CD14-positive monocyte (primary cell): ENCODE measurements around the gene ANGPTL3. TPM values are rescaled to one million over a fixed set of nuclear protein-coding genes. Genes with fewer than 3 reads are reported as not detected.

Source experiments
- DNase-seq, 3 donors: peaks; one replicate each; pipeline ENCODE4 v3.0.0-alpha.2; 2011 to 2022
- H2AFZ ChIP-seq: 2 replicates; pipeline ENCODE4 v1.6.0; 2012; ENCODE audit warnings: mild to moderate bottlenecking, low read depth, low read length, inconsistent platforms; ENCODE audit not compliant: insufficient read depth, poor library complexity, severe bottlenecking
- H3K27ac ChIP-seq, 2 donors: 1 replicate in 1 of 2; 2 replicates in 1 of 2; pipeline ENCODE4 v1.5.1; 2012 to 2013; ENCODE audit warnings: low read length in 2 of 2, control low read depth in 1 of 2, inconsistent platforms in 1 of 2, low read depth in 1 of 2, mild to moderate bottlenecking in 1 of 2
- H3K27me3 ChIP-seq, 2 donors: one replicate each; pipeline versions ENCODE4 v1.6.0 to v1.6.1; 2011 to 2013; ENCODE audit warnings: low read length in 2 of 2; ENCODE audit not compliant: control insufficient read depth in 2 of 2, insufficient read depth in 2 of 2
- H3K36me3 ChIP-seq, 2 donors: replicated peaks in 1 of 2; 1 replicate in 1 of 2; 2 replicates in 1 of 2; pipeline versions ENCODE4 v1.5.1 to v1.6.1; 2012 to 2013; ENCODE audit warnings: low read length in 2 of 2, control low read depth in 1 of 2, inconsistent platforms in 1 of 2, mild to moderate bottlenecking in 1 of 2; ENCODE audit not compliant: insufficient read depth in 2 of 2, control insufficient read depth in 1 of 2
- H3K4me1 ChIP-seq, 2 donors: 1 replicate in 1 of 2; 2 replicates in 1 of 2; pipeline versions ENCODE4 v1.5.1 to v1.6.1; 2012 to 2013; ENCODE audit warnings: low read length in 2 of 2, control low read depth in 1 of 2, inconsistent platforms in 1 of 2, mild to moderate bottlenecking in 1 of 2, moderate library complexity in 1 of 2; ENCODE audit not compliant: insufficient read depth in 2 of 2, control insufficient read depth in 1 of 2
- H3K4me2 ChIP-seq: replicated peaks from 2 replicates; pipeline ENCODE3; 2012; ENCODE audit warnings: low read length, moderate library complexity, mild to moderate bottlenecking; ENCODE audit not compliant: poor library complexity, severe bottlenecking; ENCODE audit errors: extremely low read depth
- H3K4me3 ChIP-seq, 3 experiments: fragments of 200-600 bp in 1 of 3; sonication (generic) in 1 of 3; replicated peaks in 1 of 3; 1 replicate in 2 of 3; 2 replicates in 1 of 3; pipeline ENCODE4 v1.5.1; 2011 to 2013; ENCODE audit warnings: low read length in 3 of 3, mild to moderate bottlenecking in 3 of 3, control low read depth in 2 of 3, low read depth in 2 of 3, inconsistent platforms in 1 of 3, moderate library complexity in 1 of 3
- H3K79me2 ChIP-seq: 2 replicates; pipeline ENCODE4 v1.6.0; 2012; ENCODE audit warnings: mild to moderate bottlenecking, control low read depth, inconsistent platforms, low read length, moderate library complexity; ENCODE audit not compliant: insufficient read depth
- H3K9ac ChIP-seq: 2 replicates; pipeline ENCODE4 v1.6.0; 2017; ENCODE audit warnings: low read length, mild to moderate bottlenecking; ENCODE audit not compliant: insufficient read depth, poor library complexity, severe bottlenecking
- H3K9me3 ChIP-seq, 2 donors: replicated peaks in 1 of 2; 1 replicate in 1 of 2; 2 replicates in 1 of 2; pipeline versions ENCODE4 v1.5.1 to v1.6.1; 2012 to 2013; ENCODE audit warnings: low read length in 2 of 2, control low read depth in 1 of 2; ENCODE audit not compliant: control insufficient read depth in 1 of 2, insufficient read depth in 1 of 2
- H4K20me1 ChIP-seq: 2 replicates; pipeline ENCODE4 v1.6.0; 2012; ENCODE audit warnings: mild to moderate bottlenecking, low read length, control low read depth, moderate library complexity; ENCODE audit not compliant: insufficient read depth
- H3K27ac Mint-ChIP-seq, 7 donors: one replicate each; pipeline ENCODE4 v1.8.0; 2020; ENCODE audit warnings: mild to moderate bottlenecking in 7 of 7, mixed read lengths in 7 of 7, moderate library complexity in 6 of 7, inconsistent platforms in 2 of 7
- H3K27me3 Mint-ChIP-seq, 3 donors: one replicate each; pipeline ENCODE4 v1.8.0; 2021 to 2022; ENCODE audit warnings: low read depth in 3 of 3, mild to moderate bottlenecking in 3 of 3, mixed read lengths in 3 of 3, moderate library complexity in 3 of 3, inconsistent platforms in 1 of 3
- H3K36me3 Mint-ChIP-seq, 2 donors: one replicate each; pipeline ENCODE4 v1.8.0; 2020; ENCODE audit warnings: mixed read lengths in 2 of 2, inconsistent platforms in 1 of 2, mild to moderate bottlenecking in 1 of 2
- H3K4me1 Mint-ChIP-seq: one replicate; pipeline ENCODE4 v1.8.0; 2020; ENCODE audit warnings: mild to moderate bottlenecking, mixed read lengths
- H3K4me3 Mint-ChIP-seq, 2 donors: one replicate each; pipeline ENCODE4 v1.8.0; 2020; ENCODE audit warnings: mild to moderate bottlenecking in 2 of 2, mixed read lengths in 2 of 2, moderate library complexity in 1 of 2
- H3K9me3 Mint-ChIP-seq, 7 donors: one replicate each; pipeline ENCODE4 v1.8.0; 2020 to 2022; ENCODE audit warnings: mixed read lengths in 7 of 7, mild to moderate bottlenecking in 6 of 7, moderate library complexity in 6 of 7, inconsistent platforms in 2 of 7
- CTCF ChIP-seq: fragments of 200-600 bp; IDR thresholded peaks from one replicate; pipeline ENCODE4 v1.8.0; 2022; ENCODE audit warnings: antibody characterized with exemption, mild to moderate bottlenecking
- WGBS: methylation state at CpG from one replicate; pipeline ENCODE4 v1.1.5; 2013; ENCODE audit warnings: missing lambda C conversion rate; ENCODE audit not compliant: insufficient coverage; 5-methylcytosine and 5-hydroxymethylcytosine counted together
- intact Hi-C, 2 donors: fragments of 100-400 bp; cut with micrococcal nuclease; formaldehyde crosslinking; loops; one replicate each; pipeline versions ENCODE4 v1.15.0 to v1.15.1; 2023
- polyA plus RNA-seq, 3 donors: library from polyadenylated mRNA; depleted of rRNA in 1 of 3; unstranded in 2 of 3; stranded (reverse) in 1 of 3; fragments of 300-500 nt in 2 of 3; fragments of >200 nt in 1 of 3; fragmentation: Illumina TruSeq in 2 of 3; gene quantifications; 1 replicate in 2 of 3; 2 replicates in 1 of 3; pipeline ENCODE4 v1.2.3, GENCODE V29; 2012 to 2021

Gene ANGPTL3
- polyA plus RNA-seq, 3 donors: not detected

- intact Hi-C loops: no loop called here
- no peak for TF ChIP-seq CTCF
- Histone ChIP-seq H3K4me1 (no peaks in the 10 kb centered on the region), H3K27ac (no peak overlapping the region), H3K4me2 (no peak overlapping the region), H3K9ac (no peak overlapping the region), H3K4me3 (no peak overlapping the region), H2AFZ (no peak overlapping the region), H3K27me3 (no peaks in the 10 kb centered on the region), H3K36me3 (no peaks in the 10 kb centered on the region), H3K9me3 (no peaks in the 10 kb centered on the region), H4K20me1 (no peaks in the 10 kb centered on the region), H3K79me2 (no peaks in the 10 kb centered on the region)
- H3K4me3 Mint-ChIP-seq: no peak overlapping the region
- H3K36me3 Mint-ChIP-seq: peaks cover 5 to 6% of the 10 kb centered on the region in 2 donors
- no peak for DNase-seq
- no peak overlapping the region for H3K27ac Mint-ChIP-seq
- peaks cover 0 to 2% (median 0%) of the 10 kb centered on the region in 7 donors for H3K9me3 Mint-ChIP-seq
- WGBS: 100% methylated on average over 1 of the region's 2 CpGs
- peaks cover 3% of the 10 kb centered on the region for H3K4me1 Mint-ChIP-seq
- H3K27me3 Mint-ChIP-seq: no peaks in the 10 kb centered on the region
Observed at GRCh38 chr1:62612770-62613169, 15.4 kb downstream of the ANGPTL3 start.

GRCh38 chr1:62613325-62613727, 16.0 kb downstream of the ANGPTL3 start:
- no CpG with 5 or more reads among the region's 5 CpGs for WGBS
- Histone ChIP-seq H3K9ac (no peak overlapping the region), H3K27ac (no peak overlapping the region), H3K4me3 (no peak overlapping the region), H3K9me3 (no peaks in the 10 kb centered on the region), H3K4me2 (no peak overlapping the region), H3K79me2 (no peaks in the 10 kb centered on the region), H2AFZ (no peak overlapping the region), H3K36me3 (no peaks in the 10 kb centered on the region), H4K20me1 (no peaks in the 10 kb centered on the region), H3K4me1 (no peaks in the 10 kb centered on the region), H3K27me3 (no peaks in the 10 kb centered on the region)
- Mint-ChIP-seq H3K27ac (no peak overlapping the region), H3K27me3 (no peaks in the 10 kb centered on the region), H3K9me3 (peaks cover 0 to 2% (median 0%) of the 10 kb centered on the region in 7 donors), H3K4me1 (peaks cover 3% of the 10 kb centered on the region), H3K36me3 (peaks cover 3 to 8% of the 10 kb centered on the region in 2 donors), H3K4me3 (no peak overlapping the region)
- no peak for DNase-seq
- TF ChIP-seq CTCF: no peak
- intact Hi-C loops: no loop called here
